ENCODE measurements around the gene BACE1-AS. TPM values are rescaled to one million over a fixed set of nuclear protein-coding genes. Genes with fewer than 3 reads are reported as not detected.

Gene BACE1-AS
- total and polyA plus RNA-seq, 2 of the 8 experiments (the other 6 are each of a cell fraction or from before 2014, with no cell fraction given), result 14.9 to 17.4 TPM

- POLR2A ChIA-PET (ENCODE audit: partially characterized antibody), result no interaction called here
- 90% methylated on average over 6 of the region's 6 CpGs; no CpG with 5 or more reads in 1 of the 2 experiments for WGBS, 2 experiments (ENCODE audit: extremely low coverage in 1 of 2, insufficient coverage in 1 of 2, insufficient read length in 1 of 2, insufficient replicate concordance in 2 of 2, low coverage in 1 of 2, low lambda C conversion rate in 2 of 2, missing lambda C conversion rate in 1 of 2)
- no peak overlapping the region for H3K9ac ChIP-seq (replicated peaks in 1 of 4; ENCODE audit: extremely low read depth in 1 of 4, low read depth in 3 of 4, low read length in 3 of 4)
- TF ChIP-seq RBBP5 (IDR thresholded peaks at IDR 0.05; ENCODE audit: borderline replicate concordance, low read depth, low read length) (no peak), JUN (IDR thresholded peaks at IDR 0.05; ENCODE audit: low read depth, low read length) (no peak), KDM4A (IDR thresholded peaks at IDR 0.05; ENCODE audit: low read depth, low read length, severe bottlenecking) (no peak), BACH1 (IDR thresholded peaks at IDR 0.05; ENCODE audit: low read length) (no peak), CEBPB (IDR thresholded peaks at IDR 0.05; ENCODE audit: low read depth, low read length) (no peak), SRF (IDR thresholded peaks at IDR 0.05; ENCODE audit: low read depth, low read length) (no peak), RAD21 (IDR thresholded peaks at IDR 0.05 in 1 of 2, conservative IDR thresholded peaks at IDR 0.05 in 1 of 2; ENCODE audit: low read depth in 2 of 2, low read length in 2 of 2) (no peak), HDAC6 (IDR thresholded peaks at IDR 0.05; ENCODE audit: low read depth, low read length) (no peak), ATF2 (IDR thresholded peaks at IDR 0.05; ENCODE audit: low read length) (no peak), CHD1 (IDR thresholded peaks at IDR 0.05; ENCODE audit: low read depth, low read length) (no peak), RXRA (IDR thresholded peaks at IDR 0.05; ENCODE audit: insufficient read depth, low read depth, low read length) (no peak)
- TF ChIP-seq, protein P1, sequence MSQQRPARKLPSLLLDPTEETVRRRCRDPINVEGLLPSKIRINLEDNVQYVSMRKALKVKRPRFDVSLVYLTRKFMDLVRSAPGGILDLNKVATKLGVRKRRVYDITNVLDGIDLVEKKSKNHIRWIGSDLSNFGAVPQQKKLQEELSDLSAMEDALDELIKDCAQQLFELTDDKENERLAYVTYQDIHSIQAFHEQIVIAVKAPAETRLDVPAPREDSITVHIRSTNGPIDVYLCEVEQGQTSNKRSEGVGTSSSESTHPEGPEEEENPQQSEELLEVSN (IDR thresholded peaks at IDR 0.05), result no peak
Measured at GRCh38 chr11:117281159-117281558, 10.0 kb upstream of the BACE1-AS start.

More at GRCh38 chr11:117281159-117281558, 10.0 kb upstream of the BACE1-AS start:
- peaks cover 18 to 49% (median 27%) of the 10 kb centered on the region in 4 experiments for H3K36me3 ChIP-seq (ENCODE audit: control insufficient read depth in 2 of 4, insufficient read depth in 4 of 4, low read length in 3 of 4)
- H2AFZ ChIP-seq (ENCODE audit: low read length), result no peak overlapping the region
- H3K4ac ChIP-seq (replicated peaks; ENCODE audit: insufficient read length, low read depth, low read length), result no peak overlapping the region
- H3K79me2 ChIP-seq (ENCODE audit: control insufficient read depth in 1 of 2, insufficient read depth in 2 of 2, low read length in 2 of 2), result no peaks in the 10 kb centered on the region
- H3K4me1 ChIP-seq (replicated peaks in 1 of 4; ENCODE audit: control insufficient read depth in 3 of 4, insufficient read depth in 4 of 4, low read length in 3 of 4), result no peaks in the 10 kb centered on the region
- H3K14ac ChIP-seq (ENCODE audit: insufficient read length), result no peak overlapping the region
- H2BK120ac ChIP-seq (replicated peaks; ENCODE audit: low read depth, low read length), result no peak overlapping the region
- no peak overlapping the region for H2BK20ac ChIP-seq (ENCODE audit: low read length)
- H3K9me3 ChIP-seq (ENCODE audit: insufficient read depth in 2 of 2, low read depth in 1 of 2, low read length in 1 of 2), result no peaks in the 10 kb centered on the region
- CTCF ChIA-PET (ENCODE audit: partially characterized antibody), result interaction anchor here (0.7 kb wide), 1 partner anchor 544 kb away, joined by 4 read pairs; the partner anchor contains the start of gene FXYD2
- H3K4me2 ChIP-seq (ENCODE audit: insufficient read depth in 1 of 2, low read depth in 2 of 2, low read length in 2 of 2), result no peak overlapping the region
- H4K8ac ChIP-seq (ENCODE audit: extremely low read depth, insufficient read depth, low read length), result no peak overlapping the region
- H3K23ac ChIP-seq (ENCODE audit: insufficient read length), result no peak overlapping the region
- H3K27ac ChIP-seq (ENCODE audit: low read depth, low read length), result no peak overlapping the region
- DNase-seq (ENCODE audit: low read depth in 1 of 2, low spot score in 2 of 2) (no peak), FAIRE-seq (no peak)
- H2AK5ac ChIP-seq (ENCODE audit: low read depth, low read length), result no peak overlapping the region
- H4K20me1 ChIP-seq (replicated peaks in 1 of 2; ENCODE audit: control insufficient read depth in 1 of 2, insufficient read depth in 2 of 2, low read length in 2 of 2), result no peaks in the 10 kb centered on the region
- H4K5ac ChIP-seq (ENCODE audit: insufficient read length, low read depth, low read length), result no peak overlapping the region
- no peak overlapping the region for H4K91ac ChIP-seq (replicated peaks; ENCODE audit: insufficient read length, low read length)
- no peak overlapping the region for H2BK5ac ChIP-seq (ENCODE audit: low read depth, low read length)
- H2BK12ac ChIP-seq (ENCODE audit: low read depth, low read length), result no peak overlapping the region
- H2BK15ac ChIP-seq (ENCODE audit: low read length), result no peak overlapping the region
- no peaks in the 10 kb centered on the region for H3K27me3 ChIP-seq (replicated peaks in 1 of 4; ENCODE audit: control insufficient read depth in 3 of 4, extremely low read depth in 1 of 4, insufficient read depth in 3 of 4, low read length in 3 of 4)
- H3K18ac ChIP-seq (ENCODE audit: extremely low read depth, low read length), result no peak overlapping the region
- H3K79me1 ChIP-seq (ENCODE audit: low read depth, low read length), result no peaks in the 10 kb centered on the region
- no peak overlapping the region for H3K4me3 ChIP-seq (ENCODE audit: extremely low read depth in 1 of 4, insufficient read depth in 2 of 4, low read depth in 3 of 4, low read length in 4 of 4)
- H3K56ac ChIP-seq (replicated peaks; ENCODE audit: insufficient read length, low read depth, low read length), result no peak overlapping the region
- H3K23me2 ChIP-seq (ENCODE audit: low read depth, low read length), result no peaks in the 10 kb centered on the region
